ENCODE results near the gene ZFP57.

GRCh38 chr6:29680416-29680815 lies 536 bp downstream of the ZFP57 start:
- TF ChIP-seq CTCF (IDR thresholded peaks at IDR 0.05) (no peak), POLR2A (IDR thresholded peaks at IDR 0.05) (no peak)
